ENCODE data around the gene CDR2. TPM values are rescaled to one million over a fixed set of nuclear protein-coding genes. Genes with fewer than 3 reads are reported as not detected.

The CDR2 gene
- total and polyA plus RNA-seq, 9 of the 15 experiments (the other 6 are each of a cell fraction or from before 2014, with no cell fraction given) = 4.6 to 30.3 (median 19.9) TPM

DNA sequence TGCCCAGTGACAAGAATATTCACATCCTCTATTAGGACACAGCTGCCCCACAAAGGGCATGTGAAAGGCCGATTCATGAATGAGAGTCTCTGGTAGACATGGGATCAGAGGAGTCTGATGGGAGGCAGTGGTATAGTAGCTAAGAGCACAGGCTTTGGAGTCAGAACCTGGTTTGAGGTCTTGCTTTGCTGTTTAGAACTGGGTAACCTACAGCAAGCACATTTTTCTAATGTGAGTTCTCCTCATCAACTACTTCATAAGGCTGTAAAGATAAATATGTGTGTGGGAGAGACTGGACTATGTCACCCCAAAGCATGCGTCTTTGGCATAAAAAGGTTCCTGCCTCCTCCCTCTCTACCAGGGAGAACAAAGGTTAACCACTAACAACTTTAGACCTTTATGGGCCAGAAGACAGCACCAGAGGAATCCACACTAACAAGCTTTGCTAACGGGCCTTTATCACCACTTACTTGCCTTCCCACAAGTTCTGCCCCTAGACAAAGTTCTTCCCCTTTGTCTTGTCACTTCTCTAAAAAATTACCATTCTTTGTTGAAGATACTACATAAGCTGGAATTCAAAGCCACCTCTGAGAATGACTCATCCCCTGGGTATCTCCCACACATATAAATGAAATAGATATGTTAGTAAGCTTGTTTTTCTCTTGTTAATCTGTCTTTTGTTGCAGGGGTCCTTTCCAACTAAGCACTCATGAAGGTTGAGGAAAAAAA, 21.1 kb downstream of the CDR2 start (continued):
- TF ChIP-seq, protein P1, sequence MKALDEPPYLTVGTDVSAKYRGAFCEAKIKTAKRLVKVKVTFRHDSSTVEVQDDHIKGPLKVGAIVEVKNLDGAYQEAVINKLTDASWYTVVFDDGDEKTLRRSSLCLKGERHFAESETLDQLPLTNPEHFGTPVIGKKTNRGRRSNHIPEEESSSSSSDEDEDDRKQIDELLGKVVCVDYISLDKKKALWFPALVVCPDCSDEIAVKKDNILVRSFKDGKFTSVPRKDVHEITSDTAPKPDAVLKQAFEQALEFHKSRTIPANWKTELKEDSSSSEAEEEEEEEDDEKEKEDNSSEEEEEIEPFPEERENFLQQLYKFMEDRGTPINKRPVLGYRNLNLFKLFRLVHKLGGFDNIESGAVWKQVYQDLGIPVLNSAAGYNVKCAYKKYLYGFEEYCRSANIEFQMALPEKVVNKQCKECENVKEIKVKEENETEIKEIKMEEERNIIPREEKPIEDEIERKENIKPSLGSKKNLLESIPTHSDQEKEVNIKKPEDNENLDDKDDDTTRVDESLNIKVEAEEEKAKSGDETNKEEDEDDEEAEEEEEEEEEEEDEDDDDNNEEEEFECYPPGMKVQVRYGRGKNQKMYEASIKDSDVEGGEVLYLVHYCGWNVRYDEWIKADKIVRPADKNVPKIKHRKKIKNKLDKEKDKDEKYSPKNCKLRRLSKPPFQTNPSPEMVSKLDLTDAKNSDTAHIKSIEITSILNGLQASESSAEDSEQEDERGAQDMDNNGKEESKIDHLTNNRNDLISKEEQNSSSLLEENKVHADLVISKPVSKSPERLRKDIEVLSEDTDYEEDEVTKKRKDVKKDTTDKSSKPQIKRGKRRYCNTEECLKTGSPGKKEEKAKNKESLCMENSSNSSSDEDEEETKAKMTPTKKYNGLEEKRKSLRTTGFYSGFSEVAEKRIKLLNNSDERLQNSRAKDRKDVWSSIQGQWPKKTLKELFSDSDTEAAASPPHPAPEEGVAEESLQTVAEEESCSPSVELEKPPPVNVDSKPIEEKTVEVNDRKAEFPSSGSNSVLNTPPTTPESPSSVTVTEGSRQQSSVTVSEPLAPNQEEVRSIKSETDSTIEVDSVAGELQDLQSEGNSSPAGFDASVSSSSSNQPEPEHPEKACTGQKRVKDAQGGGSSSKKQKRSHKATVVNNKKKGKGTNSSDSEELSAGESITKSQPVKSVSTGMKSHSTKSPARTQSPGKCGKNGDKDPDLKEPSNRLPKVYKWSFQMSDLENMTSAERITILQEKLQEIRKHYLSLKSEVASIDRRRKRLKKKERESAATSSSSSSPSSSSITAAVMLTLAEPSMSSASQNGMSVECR (CRISPR knock-in tag; IDR thresholded peaks at IDR 0.05) = no peak
- TF ChIP-seq ETV6 (IDR thresholded peaks at IDR 0.05; ENCODE audit: borderline replicate concordance in 1 of 2, low read depth in 2 of 2, low read length in 1 of 2) (no peak), ETV6 (CRISPR knock-in tag; IDR thresholded peaks at IDR 0.05; ENCODE audit: borderline replicate concordance) (no peak), GTF2E2 (tag; IDR thresholded peaks at IDR 0.05) (no peak; the same call in 1 of the 2 replicates), TRIM24 (IDR thresholded peaks at IDR 0.05) (no peak), ZZZ3 (IDR thresholded peaks at IDR 0.05) (no peak), RBM15 (IDR thresholded peaks at IDR 0.05; ENCODE audit: insufficient read depth, low read length) (no peak), CBFA2T2 (conservative IDR thresholded peaks at IDR 0.05) (no peak)
- TF ChIP-seq, protein P2, sequence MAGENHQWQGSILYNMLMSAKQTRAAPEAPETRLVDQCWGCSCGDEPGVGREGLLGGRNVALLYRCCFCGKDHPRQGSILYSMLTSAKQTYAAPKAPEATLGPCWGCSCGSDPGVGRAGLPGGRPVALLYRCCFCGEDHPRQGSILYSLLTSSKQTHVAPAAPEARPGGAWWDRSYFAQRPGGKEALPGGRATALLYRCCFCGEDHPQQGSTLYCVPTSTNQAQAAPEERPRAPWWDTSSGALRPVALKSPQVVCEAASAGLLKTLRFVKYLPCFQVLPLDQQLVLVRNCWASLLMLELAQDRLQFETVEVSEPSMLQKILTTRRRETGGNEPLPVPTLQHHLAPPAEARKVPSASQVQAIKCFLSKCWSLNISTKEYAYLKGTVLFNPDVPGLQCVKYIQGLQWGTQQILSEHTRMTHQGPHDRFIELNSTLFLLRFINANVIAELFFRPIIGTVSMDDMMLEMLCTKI (IDR thresholded peaks at IDR 0.05; ENCODE audit: partially characterized antibody) = no peak
- TF ChIP-seq, protein P3, sequence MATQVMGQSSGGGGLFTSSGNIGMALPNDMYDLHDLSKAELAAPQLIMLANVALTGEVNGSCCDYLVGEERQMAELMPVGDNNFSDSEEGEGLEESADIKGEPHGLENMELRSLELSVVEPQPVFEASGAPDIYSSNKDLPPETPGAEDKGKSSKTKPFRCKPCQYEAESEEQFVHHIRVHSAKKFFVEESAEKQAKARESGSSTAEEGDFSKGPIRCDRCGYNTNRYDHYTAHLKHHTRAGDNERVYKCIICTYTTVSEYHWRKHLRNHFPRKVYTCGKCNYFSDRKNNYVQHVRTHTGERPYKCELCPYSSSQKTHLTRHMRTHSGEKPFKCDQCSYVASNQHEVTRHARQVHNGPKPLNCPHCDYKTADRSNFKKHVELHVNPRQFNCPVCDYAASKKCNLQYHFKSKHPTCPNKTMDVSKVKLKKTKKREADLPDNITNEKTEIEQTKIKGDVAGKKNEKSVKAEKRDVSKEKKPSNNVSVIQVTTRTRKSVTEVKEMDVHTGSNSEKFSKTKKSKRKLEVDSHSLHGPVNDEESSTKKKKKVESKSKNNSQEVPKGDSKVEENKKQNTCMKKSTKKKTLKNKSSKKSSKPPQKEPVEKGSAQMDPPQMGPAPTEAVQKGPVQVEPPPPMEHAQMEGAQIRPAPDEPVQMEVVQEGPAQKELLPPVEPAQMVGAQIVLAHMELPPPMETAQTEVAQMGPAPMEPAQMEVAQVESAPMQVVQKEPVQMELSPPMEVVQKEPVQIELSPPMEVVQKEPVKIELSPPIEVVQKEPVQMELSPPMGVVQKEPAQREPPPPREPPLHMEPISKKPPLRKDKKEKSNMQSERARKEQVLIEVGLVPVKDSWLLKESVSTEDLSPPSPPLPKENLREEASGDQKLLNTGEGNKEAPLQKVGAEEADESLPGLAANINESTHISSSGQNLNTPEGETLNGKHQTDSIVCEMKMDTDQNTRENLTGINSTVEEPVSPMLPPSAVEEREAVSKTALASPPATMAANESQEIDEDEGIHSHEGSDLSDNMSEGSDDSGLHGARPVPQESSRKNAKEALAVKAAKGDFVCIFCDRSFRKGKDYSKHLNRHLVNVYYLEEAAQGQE (IDR thresholded peaks at IDR 0.05; ENCODE audit: borderline replicate concordance) = no peak; the same call in 1 of the 2 replicates
- TF ChIP-seq, protein P3 (CRISPR knock-in tag; IDR thresholded peaks at IDR 0.05; ENCODE audit: low read depth) = no peak
- TF ChIP-seq, protein P4, sequence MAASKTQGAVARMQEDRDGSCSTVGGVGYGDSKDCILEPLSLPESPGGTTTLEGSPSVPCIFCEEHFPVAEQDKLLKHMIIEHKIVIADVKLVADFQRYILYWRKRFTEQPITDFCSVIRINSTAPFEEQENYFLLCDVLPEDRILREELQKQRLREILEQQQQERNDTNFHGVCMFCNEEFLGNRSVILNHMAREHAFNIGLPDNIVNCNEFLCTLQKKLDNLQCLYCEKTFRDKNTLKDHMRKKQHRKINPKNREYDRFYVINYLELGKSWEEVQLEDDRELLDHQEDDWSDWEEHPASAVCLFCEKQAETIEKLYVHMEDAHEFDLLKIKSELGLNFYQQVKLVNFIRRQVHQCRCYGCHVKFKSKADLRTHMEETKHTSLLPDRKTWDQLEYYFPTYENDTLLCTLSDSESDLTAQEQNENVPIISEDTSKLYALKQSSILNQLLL (CRISPR knock-in tag; IDR thresholded peaks at IDR 0.05; ENCODE audit: borderline replicate concordance) = no peak
